ENCODE data around the gene MYO7B.

The MYO7B gene

GRCh38 chr2:127582863-127583861 is 47.7 kb downstream of the MYO7B start:
- H2BK15ac ChIP-seq (ENCODE audit: low read length) = no peak overlapping the region
- H2AK5ac ChIP-seq (ENCODE audit: low read depth, low read length) = no peak overlapping the region
- no peaks in the 10 kb centered on the region for H3K4me1 ChIP-seq (ENCODE audit: control insufficient read depth in 2 of 2, insufficient read depth in 1 of 2, low read depth in 1 of 2, low read length in 2 of 2)
- H3K27ac ChIP-seq (replicated peaks; ENCODE audit: low read length) = no peak overlapping the region
- H3K9ac ChIP-seq (ENCODE audit: low read depth, low read length, poor library complexity) = no peak overlapping the region
- no peaks in the 10 kb centered on the region for H3K79me1 ChIP-seq (ENCODE audit: low read depth, low read length)
- WGBS, 2 donors (ENCODE audit: extremely low coverage in 2 of 2, insufficient read length in 2 of 2, insufficient replicate concordance in 1 of 2) = no CpG with 5 or more reads among the region's 15 CpGs
- H2BK12ac ChIP-seq (ENCODE audit: low read length) = no peak overlapping the region
- H3K9me3 ChIP-seq (replicated peaks in 1 of 2; ENCODE audit: control insufficient read depth in 2 of 2, insufficient read depth in 1 of 2, low read depth in 1 of 2, low read length in 2 of 2) = no peaks in the 10 kb centered on the region
- H3K4me3 ChIP-seq (ENCODE audit: low read length in 2 of 2) = no peak overlapping the region
- no peak overlapping the region for H4K8ac ChIP-seq (ENCODE audit: low read depth, low read length)
- no peak overlapping the region for H3K23ac ChIP-seq (ENCODE audit: low read depth, low read length, poor library complexity)
- H3K36me3 ChIP-seq (replicated peaks in 1 of 2; ENCODE audit: control insufficient read depth in 2 of 2, insufficient read depth in 2 of 2, low read length in 2 of 2) = no peaks in the 10 kb centered on the region
- H2BK5ac ChIP-seq (ENCODE audit: low read length) = no peak overlapping the region
- no peak for DNase-seq (ENCODE audit: low spot score)
- peak overlapping the region; percentile 7 for H3K18ac ChIP-seq (ENCODE audit: low read length)
- H2AFZ ChIP-seq (ENCODE audit: low read length) = no peak overlapping the region
- no peak overlapping the region for H3K4me2 ChIP-seq (ENCODE audit: insufficient read depth, low read length, poor library complexity, severe bottlenecking)
- no peak overlapping the region for H2BK120ac ChIP-seq (ENCODE audit: low read depth, low read length)
- H3K27me3 ChIP-seq (ENCODE audit: control insufficient read depth in 3 of 3, insufficient read depth in 3 of 3, low read depth in 1 of 3, low read length in 3 of 3) = peaks cover 0 to 24% (median 0%) of the 10 kb centered on the region in 3 experiments
- H3K14ac ChIP-seq (ENCODE audit: low read length) = no peak overlapping the region
- H3K4ac ChIP-seq (ENCODE audit: low read length) = no peak overlapping the region
- no peak overlapping the region for H4K91ac ChIP-seq (ENCODE audit: low read depth, low read length, poor library complexity)

DNA sequence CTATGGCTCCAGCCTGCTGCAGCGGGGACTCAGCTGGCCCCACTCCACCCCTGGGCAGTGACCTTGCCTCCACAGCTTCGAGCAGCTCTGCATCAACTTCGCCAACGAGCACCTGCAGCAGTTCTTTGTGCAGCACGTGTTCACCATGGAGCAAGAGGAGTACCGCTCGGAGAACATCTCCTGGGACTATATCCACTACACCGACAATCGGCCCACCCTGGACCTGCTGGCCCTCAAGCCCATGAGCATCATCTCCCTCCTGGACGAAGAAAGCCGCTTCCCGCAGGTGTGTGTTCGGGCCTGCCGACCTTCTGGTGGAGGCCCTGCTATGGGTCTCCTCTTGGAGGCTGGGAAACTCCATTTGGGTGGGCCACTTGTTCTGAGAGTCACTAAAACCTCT is 48.6 kb downstream of the MYO7B start:
- Histone ChIP-seq H3K9ac (ENCODE audit: low read depth, low read length, poor library complexity) (no peak overlapping the region), H4K8ac (ENCODE audit: low read depth, low read length) (no peak overlapping the region), H3K4me2 (ENCODE audit: insufficient read depth, low read length, poor library complexity, severe bottlenecking) (no peak overlapping the region), H3K4ac (ENCODE audit: low read length) (no peak overlapping the region), H3K36me3 (replicated peaks in 1 of 2; ENCODE audit: control insufficient read depth in 2 of 2, insufficient read depth in 2 of 2, low read length in 2 of 2) (no peaks in the 10 kb centered on the region), H3K79me1 (ENCODE audit: low read depth, low read length) (no peaks in the 10 kb centered on the region), H3K4me1 (ENCODE audit: control insufficient read depth in 2 of 2, insufficient read depth in 1 of 2, low read depth in 1 of 2, low read length in 2 of 2) (no peaks in the 10 kb centered on the region), H2BK5ac (ENCODE audit: low read length) (no peak overlapping the region), H2AFZ (ENCODE audit: low read length) (no peak overlapping the region), H3K23ac (ENCODE audit: low read depth, low read length, poor library complexity) (no peak overlapping the region), H2AK5ac (ENCODE audit: low read depth, low read length) (no peak overlapping the region), H3K4me3 (ENCODE audit: low read length in 2 of 2) (no peak overlapping the region), H3K27me3 (ENCODE audit: control insufficient read depth in 3 of 3, insufficient read depth in 3 of 3, low read depth in 1 of 3, low read length in 3 of 3) (peaks cover 0 to 24% (median 0%) of the 10 kb centered on the region in 3 experiments), H3K18ac (ENCODE audit: low read length) (no peak overlapping the region), H4K91ac (ENCODE audit: low read depth, low read length, poor library complexity) (no peak overlapping the region), H2BK15ac (ENCODE audit: low read length) (no peak overlapping the region), H2BK12ac (ENCODE audit: low read length) (no peak overlapping the region), H3K9me3 (replicated peaks in 1 of 2; ENCODE audit: control insufficient read depth in 2 of 2, insufficient read depth in 1 of 2, low read depth in 1 of 2, low read length in 2 of 2) (no peaks in the 10 kb centered on the region), H3K27ac (replicated peaks; ENCODE audit: low read length) (no peak overlapping the region), H2BK120ac (ENCODE audit: low read depth, low read length) (no peak overlapping the region), H3K14ac (ENCODE audit: low read length) (no peak overlapping the region)
- no peak for DNase-seq (ENCODE audit: low spot score)
- no CpG with 5 or more reads among the region's 14 CpGs for WGBS, 2 donors (ENCODE audit: extremely low coverage in 2 of 2, insufficient read length in 2 of 2, insufficient replicate concordance in 1 of 2)

DNA sequence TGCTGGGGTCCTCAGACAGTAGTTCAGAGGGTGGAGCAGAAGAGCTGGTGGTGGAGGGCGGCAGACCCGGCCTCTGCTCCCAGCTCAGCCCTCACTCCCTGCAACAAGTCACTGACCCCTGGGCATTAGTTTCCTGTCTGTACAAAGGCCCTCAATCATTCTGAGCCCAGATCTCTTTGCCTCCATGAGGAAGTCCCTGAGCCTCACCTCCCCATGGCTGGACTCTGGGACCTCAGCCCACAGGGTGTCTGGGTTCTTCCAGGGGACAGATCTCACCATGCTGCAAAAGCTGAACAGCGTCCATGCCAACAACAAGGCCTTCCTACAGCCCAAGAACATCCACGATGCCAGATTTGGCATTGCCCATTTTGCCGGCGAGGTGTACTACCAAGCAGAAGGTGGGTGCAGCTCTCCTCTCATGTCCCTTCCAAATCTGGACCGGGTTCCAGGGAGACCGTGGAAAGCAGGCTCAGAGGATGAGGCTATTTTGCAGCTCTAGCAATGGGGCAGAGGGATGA is 49.1 kb downstream of the MYO7B start:
- Histone ChIP-seq H2BK120ac (ENCODE audit: low read depth, low read length) (no peak overlapping the region), H3K4me2 (ENCODE audit: insufficient read depth, low read length, poor library complexity, severe bottlenecking) (no peak overlapping the region), H2AFZ (ENCODE audit: low read length) (no peak overlapping the region), H3K4me1 (ENCODE audit: control insufficient read depth in 2 of 2, insufficient read depth in 1 of 2, low read depth in 1 of 2, low read length in 2 of 2) (no peaks in the 10 kb centered on the region), H2AK5ac (ENCODE audit: low read depth, low read length) (no peak overlapping the region), H3K27me3 (ENCODE audit: control insufficient read depth in 3 of 3, insufficient read depth in 3 of 3, low read depth in 1 of 3, low read length in 3 of 3) (peaks cover 0 to 24% (median 0%) of the 10 kb centered on the region in 3 experiments), H3K4ac (ENCODE audit: low read length) (no peak overlapping the region), H3K9me3 (replicated peaks in 1 of 2; ENCODE audit: control insufficient read depth in 2 of 2, insufficient read depth in 1 of 2, low read depth in 1 of 2, low read length in 2 of 2) (no peaks in the 10 kb centered on the region), H4K91ac (ENCODE audit: low read depth, low read length, poor library complexity) (no peak overlapping the region), H2BK5ac (ENCODE audit: low read length) (no peak overlapping the region), H3K18ac (ENCODE audit: low read length) (no peak overlapping the region), H3K14ac (ENCODE audit: low read length) (no peak overlapping the region), H3K27ac (replicated peaks; ENCODE audit: low read length) (no peak overlapping the region), H3K23ac (ENCODE audit: low read depth, low read length, poor library complexity) (no peak overlapping the region), H2BK12ac (ENCODE audit: low read length) (no peak overlapping the region), H3K79me1 (ENCODE audit: low read depth, low read length) (no peaks in the 10 kb centered on the region), H3K9ac (ENCODE audit: low read depth, low read length, poor library complexity) (no peak overlapping the region), H3K36me3 (replicated peaks in 1 of 2; ENCODE audit: control insufficient read depth in 2 of 2, insufficient read depth in 2 of 2, low read length in 2 of 2) (no peaks in the 10 kb centered on the region), H2BK15ac (ENCODE audit: low read length) (no peak overlapping the region), H3K4me3 (ENCODE audit: low read length in 2 of 2) (no peak overlapping the region), H4K8ac (ENCODE audit: low read depth, low read length) (peak overlapping the region; percentile 72)
- no CpG with 5 or more reads among the region's 8 CpGs for WGBS, 2 donors (ENCODE audit: extremely low coverage in 2 of 2, insufficient read length in 2 of 2, insufficient replicate concordance in 1 of 2)
- DNase-seq (ENCODE audit: low spot score) = no peak

DNA sequence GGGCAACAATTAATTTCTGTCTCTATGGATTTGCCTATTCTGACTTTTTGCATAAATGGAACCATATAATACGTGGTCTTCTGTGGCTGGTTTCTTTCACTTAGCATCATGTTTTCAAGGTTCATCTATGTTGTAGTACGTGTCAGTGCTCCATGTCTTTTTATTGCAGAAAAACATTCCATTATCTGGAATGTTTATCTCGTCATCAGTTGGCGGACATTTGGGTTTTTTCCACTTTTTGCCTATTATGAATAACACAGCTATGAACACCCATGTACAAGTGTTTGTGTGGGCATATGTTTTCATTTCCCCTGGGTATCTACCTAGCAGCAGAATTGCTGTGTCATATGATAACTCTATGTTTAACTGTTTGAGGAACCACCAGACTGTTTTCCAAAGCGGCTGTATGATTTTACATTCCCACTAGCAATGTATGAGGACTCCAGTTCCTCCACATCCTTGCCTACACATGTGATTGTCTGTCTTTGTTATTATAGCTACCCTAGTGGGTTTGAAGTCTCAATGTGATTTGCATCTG is 49.9 kb downstream of the MYO7B start:
- WGBS, 2 donors (ENCODE audit: extremely low coverage in 2 of 2, insufficient read length in 2 of 2, insufficient replicate concordance in 1 of 2) = no CpG with 5 or more reads among the region's 5 CpGs
- Histone ChIP-seq H3K9me3 (replicated peaks in 1 of 2; ENCODE audit: control insufficient read depth in 2 of 2, insufficient read depth in 1 of 2, low read depth in 1 of 2, low read length in 2 of 2) (no peaks in the 10 kb centered on the region), H2BK12ac (ENCODE audit: low read length) (no peak overlapping the region), H3K27me3 (ENCODE audit: control insufficient read depth in 3 of 3, insufficient read depth in 3 of 3, low read depth in 1 of 3, low read length in 3 of 3) (peaks cover 0 to 21% (median 0%) of the 10 kb centered on the region in 3 experiments), H4K91ac (ENCODE audit: low read depth, low read length, poor library complexity) (no peak overlapping the region), H3K36me3 (replicated peaks in 1 of 2; ENCODE audit: control insufficient read depth in 2 of 2, insufficient read depth in 2 of 2, low read length in 2 of 2) (no peaks in the 10 kb centered on the region), H2AFZ (ENCODE audit: low read length) (no peak overlapping the region), H3K4me3 (ENCODE audit: low read length in 2 of 2) (no peak overlapping the region), H2BK120ac (ENCODE audit: low read depth, low read length) (no peak overlapping the region), H3K18ac (ENCODE audit: low read length) (no peak overlapping the region), H3K14ac (ENCODE audit: low read length) (no peak overlapping the region), H3K4ac (ENCODE audit: low read length) (no peak overlapping the region), H2BK5ac (ENCODE audit: low read length) (no peak overlapping the region), H3K79me1 (ENCODE audit: low read depth, low read length) (no peaks in the 10 kb centered on the region), H3K4me2 (ENCODE audit: insufficient read depth, low read length, poor library complexity, severe bottlenecking) (no peak overlapping the region), H3K27ac (replicated peaks; ENCODE audit: low read length) (no peak overlapping the region), H2AK5ac (ENCODE audit: low read depth, low read length) (no peak overlapping the region), H3K23ac (ENCODE audit: low read depth, low read length, poor library complexity) (no peak overlapping the region), H2BK15ac (ENCODE audit: low read length) (no peak overlapping the region), H3K4me1 (ENCODE audit: control insufficient read depth in 2 of 2, insufficient read depth in 1 of 2, low read depth in 1 of 2, low read length in 2 of 2) (no peaks in the 10 kb centered on the region), H4K8ac (ENCODE audit: low read depth, low read length) (no peak overlapping the region), H3K9ac (ENCODE audit: low read depth, low read length, poor library complexity) (no peak overlapping the region)
- no peak for DNase-seq (ENCODE audit: low spot score)
